ENCODE measurements around the gene FUT3. TPM values are rescaled to one million over a fixed set of nuclear protein-coding genes. Genes with fewer than 3 reads are reported as not detected.
"Not testable (repeated sequence)": the region's sequence is repeated elsewhere in the genome, so short reads cannot be mapped to it uniquely, and the experiment has no call there.

The FUT3 gene
- total RNA-seq, 2 experiments from 2014 or later, result not detected

DNA sequence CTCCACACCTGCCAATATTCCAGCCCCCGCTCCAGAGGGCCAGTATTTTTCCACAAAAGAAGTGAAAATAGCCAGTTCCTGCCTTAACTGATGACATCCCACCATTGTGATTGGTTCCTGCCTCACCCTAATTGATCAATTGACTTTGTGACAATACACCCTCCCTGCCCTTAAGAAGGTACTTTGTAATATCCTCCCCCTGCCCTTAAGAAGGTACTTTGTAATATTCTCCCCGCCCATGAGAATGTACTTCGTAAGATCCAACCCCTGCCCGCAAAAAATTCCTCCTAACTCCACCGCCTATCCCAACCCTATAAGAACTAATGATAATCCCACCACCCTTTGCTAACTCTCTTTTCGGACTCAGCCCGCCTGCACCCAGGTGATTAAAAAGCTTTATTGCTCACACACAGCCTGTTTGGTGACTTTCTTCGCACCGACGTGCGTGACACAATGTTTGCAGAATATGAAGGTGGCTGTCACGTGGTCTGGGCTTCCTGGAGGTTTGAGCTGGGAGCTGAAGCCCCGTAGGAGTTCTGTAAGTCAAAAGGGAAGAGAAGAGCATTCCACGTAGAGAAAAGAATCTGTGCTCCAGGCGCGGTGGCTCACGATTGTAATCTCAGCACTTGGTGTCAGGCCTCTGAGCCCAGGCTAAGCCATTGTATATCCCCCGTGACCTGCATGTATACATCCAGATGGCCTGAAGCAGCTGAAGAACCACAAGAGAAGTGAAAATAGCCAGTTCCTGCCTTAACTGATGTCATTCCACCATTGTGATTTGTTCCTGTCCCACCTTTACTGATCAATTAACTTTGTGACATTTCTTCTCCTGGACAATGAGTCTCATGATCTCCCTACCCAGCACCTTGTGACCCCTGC, 6.2 kb upstream of the FUT3 start:
- no peaks in the 10 kb centered on the region for H3K27me3 Mint-ChIP-seq
- H3K4me3 Mint-ChIP-seq, result no peak overlapping the region
- no peaks in the 10 kb centered on the region for H3K9me3 Mint-ChIP-seq
- POLR2A ChIA-PET, result no interaction called here
- no peak for ATAC-seq
- TF ChIP-seq, protein P1, sequence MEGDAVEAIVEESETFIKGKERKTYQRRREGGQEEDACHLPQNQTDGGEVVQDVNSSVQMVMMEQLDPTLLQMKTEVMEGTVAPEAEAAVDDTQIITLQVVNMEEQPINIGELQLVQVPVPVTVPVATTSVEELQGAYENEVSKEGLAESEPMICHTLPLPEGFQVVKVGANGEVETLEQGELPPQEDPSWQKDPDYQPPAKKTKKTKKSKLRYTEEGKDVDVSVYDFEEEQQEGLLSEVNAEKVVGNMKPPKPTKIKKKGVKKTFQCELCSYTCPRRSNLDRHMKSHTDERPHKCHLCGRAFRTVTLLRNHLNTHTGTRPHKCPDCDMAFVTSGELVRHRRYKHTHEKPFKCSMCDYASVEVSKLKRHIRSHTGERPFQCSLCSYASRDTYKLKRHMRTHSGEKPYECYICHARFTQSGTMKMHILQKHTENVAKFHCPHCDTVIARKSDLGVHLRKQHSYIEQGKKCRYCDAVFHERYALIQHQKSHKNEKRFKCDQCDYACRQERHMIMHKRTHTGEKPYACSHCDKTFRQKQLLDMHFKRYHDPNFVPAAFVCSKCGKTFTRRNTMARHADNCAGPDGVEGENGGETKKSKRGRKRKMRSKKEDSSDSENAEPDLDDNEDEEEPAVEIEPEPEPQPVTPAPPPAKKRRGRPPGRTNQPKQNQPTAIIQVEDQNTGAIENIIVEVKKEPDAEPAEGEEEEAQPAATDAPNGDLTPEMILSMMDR (IDR thresholded peaks at IDR 0.05), result no peak
- no peak overlapping the region for H3K27ac Mint-ChIP-seq
- DNase-seq, result no peak
- H3K4me1 Mint-ChIP-seq (ENCODE audit: low read depth), result no peaks in the 10 kb centered on the region
- CTCF ChIA-PET, result interaction anchor here (0.8 kb wide), 1 partner anchor 53 kb away, joined by 3 read pairs; no protein-coding TSS in a partner anchor
- intact Hi-C loops (cut with micrococcal nuclease), result no loop called here
- H3K36me3 Mint-ChIP-seq (ENCODE audit: low read depth), result no peaks in the 10 kb centered on the region

DNA sequence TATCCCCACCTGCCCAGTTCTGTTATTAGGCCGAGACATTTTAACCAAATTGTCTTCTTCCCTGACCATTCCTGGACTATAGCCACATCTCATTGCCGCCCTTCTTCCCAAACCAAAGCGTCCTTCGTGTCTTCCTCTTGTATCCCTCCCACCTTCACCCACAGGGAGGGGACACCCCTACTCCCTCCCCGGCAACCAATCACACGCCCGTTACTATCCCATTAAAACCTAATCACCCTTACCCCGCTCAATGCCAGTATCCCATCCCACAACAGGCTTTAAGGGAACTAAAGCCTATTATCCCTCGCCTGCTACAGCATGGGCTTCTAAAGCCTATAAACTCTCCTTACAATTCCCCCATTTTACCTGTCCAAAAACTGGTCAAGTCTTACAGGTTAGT, 3.9 kb upstream of the FUT3 start:
- DNase-seq; H3K4me3 Mint-ChIP-seq; H3K27me3 Mint-ChIP-seq; intact Hi-C loops (cut with micrococcal nuclease); ATAC-seq; H3K36me3 Mint-ChIP-seq (ENCODE audit: low read depth); POLR2A ChIA-PET; H3K9me3 Mint-ChIP-seq; H3K4me1 Mint-ChIP-seq (ENCODE audit: low read depth); H3K27ac Mint-ChIP-seq: not testable (repeated sequence)
- CTCF ChIA-PET, result interaction anchor here (1.4 kb wide), 1 partner anchor 51 kb away, joined by 5 read pairs; no protein-coding TSS in a partner anchor

DNA sequence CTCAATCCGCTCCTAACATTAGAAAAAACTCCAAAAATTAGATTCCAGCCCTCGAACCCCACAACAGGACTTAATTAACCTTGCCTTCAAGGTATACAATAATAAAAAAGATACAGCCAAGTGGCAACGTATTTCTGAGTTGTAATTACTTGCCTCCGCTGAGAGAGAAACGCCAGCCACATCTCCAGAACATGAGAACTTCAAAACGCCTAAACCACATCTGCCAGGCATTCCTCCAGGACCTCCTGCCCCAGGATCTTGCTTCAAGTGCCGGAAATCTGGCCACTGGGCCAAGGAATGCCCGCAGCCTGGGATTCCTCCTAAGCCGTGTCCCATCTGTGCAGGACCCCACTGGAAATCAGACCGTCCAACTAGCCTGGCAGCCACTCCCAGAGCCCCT, 2.9 kb upstream of the FUT3 start:
- ATAC-seq; H3K36me3 Mint-ChIP-seq (ENCODE audit: low read depth): not testable (repeated sequence)
- POLR2A ChIA-PET, result interaction anchor here (0.6 kb wide), 2 partner anchors 470 to 1099 kb away, joined by 3 to 5 read pairs; no protein-coding TSS in a partner anchor

DNA sequence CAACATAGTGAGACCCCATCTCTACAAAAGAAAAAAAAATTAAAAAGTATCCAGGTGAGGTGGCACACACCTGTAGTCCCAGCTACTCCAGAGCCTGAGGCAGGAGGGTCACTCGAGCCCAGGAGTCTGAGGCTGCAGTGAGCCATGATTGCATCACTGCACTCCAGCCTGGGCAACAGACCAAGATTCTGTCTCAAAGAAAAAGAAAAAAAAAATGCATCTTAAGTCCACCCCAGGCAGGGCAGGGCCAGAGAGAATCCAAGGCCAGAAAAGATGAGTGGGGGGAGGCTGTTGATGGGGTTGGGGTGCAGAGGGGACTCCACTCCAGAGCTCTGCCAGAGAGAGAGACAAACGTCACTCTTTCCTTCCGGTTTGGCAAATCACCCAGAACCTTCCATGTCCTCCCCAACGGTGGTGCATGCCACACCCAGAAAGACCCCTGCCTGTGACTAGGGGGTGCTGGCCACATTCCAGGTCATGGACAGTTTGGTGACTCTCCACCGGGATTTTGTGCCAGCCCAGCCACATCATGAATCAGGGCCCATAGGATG, 431 bp downstream of the FUT3 start:
- DNase-seq (no peak), ATAC-seq (no peak)
- intact Hi-C loops (cut with micrococcal nuclease), result no loop called here
- no peak overlapping the region for H3K27ac Mint-ChIP-seq
- no peaks in the 10 kb centered on the region for H3K36me3 Mint-ChIP-seq (ENCODE audit: low read depth)
- TF ChIP-seq, protein P1 (IDR thresholded peaks at IDR 0.05), result no peak
- no peak overlapping the region for H3K4me3 Mint-ChIP-seq
- H3K27me3 Mint-ChIP-seq, result no peaks in the 10 kb centered on the region
- no peaks in the 10 kb centered on the region for H3K4me1 Mint-ChIP-seq (ENCODE audit: low read depth)
- ChIA-PET POLR2A (no interaction called here), CTCF (no interaction called here)
- H3K9me3 Mint-ChIP-seq, result no peaks in the 10 kb centered on the region

More for the DNA sequence above, 2.9 kb upstream of the FUT3 start:
- DNase-seq; H3K27ac Mint-ChIP-seq; intact Hi-C loops (cut with micrococcal nuclease); H3K9me3 Mint-ChIP-seq; CTCF ChIA-PET; H3K27me3 Mint-ChIP-seq; H3K4me3 Mint-ChIP-seq; H3K4me1 Mint-ChIP-seq (ENCODE audit: low read depth): not testable (repeated sequence)

DNA sequence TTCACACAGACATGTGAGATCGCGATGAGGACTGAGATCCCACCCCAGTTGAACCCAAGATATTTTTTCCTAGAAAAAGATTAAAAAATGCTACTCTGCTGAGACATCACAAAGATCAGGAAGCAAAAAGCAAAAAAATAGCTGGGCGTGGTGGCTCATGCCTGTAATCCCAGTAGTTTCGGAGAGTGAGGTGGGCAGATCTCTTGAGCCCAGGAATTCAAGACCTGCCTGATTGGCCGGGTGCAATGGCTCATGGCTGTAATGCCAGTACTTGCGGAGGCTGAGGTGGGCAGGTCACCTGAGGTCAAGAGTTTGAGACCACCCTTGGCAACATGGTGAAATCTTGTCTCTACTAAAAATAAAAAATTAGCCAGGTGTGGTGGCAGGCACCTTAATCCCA, 1.1 kb downstream of the FUT3 start:
- Mint-ChIP-seq H3K27ac (no peak overlapping the region), H3K27me3 (no peaks in the 10 kb centered on the region), H3K4me3 (no peak overlapping the region), H3K4me1 (ENCODE audit: low read depth) (no peaks in the 10 kb centered on the region), H3K36me3 (ENCODE audit: low read depth) (no peaks in the 10 kb centered on the region), H3K9me3 (no peaks in the 10 kb centered on the region)
- ChIA-PET POLR2A (no interaction called here), CTCF (no interaction called here)
- TF ChIP-seq, protein P1 (IDR thresholded peaks at IDR 0.05), result no peak
- ATAC-seq (no peak), DNase-seq (no peak)
- intact Hi-C loops (cut with micrococcal nuclease), result no loop called here

DNA sequence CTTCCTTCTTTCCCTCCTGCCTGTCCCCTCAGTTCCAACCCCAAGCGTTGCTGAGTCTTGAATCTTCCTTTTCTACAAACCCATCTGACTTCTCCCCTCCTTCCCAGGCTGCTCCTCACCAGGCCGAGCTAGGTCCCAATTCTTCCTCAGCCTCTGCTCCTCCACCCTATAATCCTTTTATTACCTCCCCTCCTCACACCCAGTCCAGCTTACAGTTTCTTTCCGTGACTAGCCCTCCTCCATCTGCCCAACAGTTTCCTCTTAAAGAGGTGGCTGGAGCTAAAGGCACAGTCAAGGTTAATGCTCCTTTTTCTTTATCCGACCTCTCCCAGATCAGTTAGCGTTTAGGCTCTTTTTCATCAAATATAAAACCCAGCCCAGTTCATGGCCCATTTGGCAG, 2.6 kb downstream of the FUT3 start:
- intact Hi-C loops (cut with micrococcal nuclease); H3K27me3 Mint-ChIP-seq; ATAC-seq; H3K9me3 Mint-ChIP-seq; H3K4me1 Mint-ChIP-seq (ENCODE audit: low read depth); H3K4me3 Mint-ChIP-seq; H3K27ac Mint-ChIP-seq; DNase-seq; H3K36me3 Mint-ChIP-seq (ENCODE audit: low read depth); POLR2A ChIA-PET: not testable (repeated sequence)
- CTCF ChIA-PET, result interaction anchor here (0.8 kb wide), 1 partner anchor 45 kb away, joined by 3 read pairs; no protein-coding TSS in a partner anchor

DNA sequence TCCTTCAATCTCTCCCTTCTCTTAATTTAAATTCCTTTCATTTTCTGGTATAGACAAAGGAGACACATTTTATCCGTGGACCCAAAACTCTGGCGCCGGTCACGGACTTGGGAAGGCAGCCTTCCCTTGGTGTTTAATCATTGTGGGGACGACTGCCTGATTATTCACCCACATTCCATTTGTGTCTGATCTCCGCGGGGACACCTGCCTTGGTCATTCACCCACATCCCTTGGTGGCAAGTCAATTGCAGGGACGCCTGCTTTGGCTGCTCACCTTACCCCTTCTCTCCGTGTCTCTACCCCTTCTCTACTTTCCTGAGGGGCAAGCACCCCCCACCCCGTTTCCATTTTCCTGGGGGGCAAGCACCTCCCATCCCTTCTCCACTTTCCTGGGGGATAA, 3.4 kb downstream of the FUT3 start:
- CTCF ChIA-PET; H3K27me3 Mint-ChIP-seq; DNase-seq; intact Hi-C loops (cut with micrococcal nuclease); H3K27ac Mint-ChIP-seq; H3K4me1 Mint-ChIP-seq (ENCODE audit: low read depth); H3K4me3 Mint-ChIP-seq; POLR2A ChIA-PET; H3K9me3 Mint-ChIP-seq; ATAC-seq; H3K36me3 Mint-ChIP-seq (ENCODE audit: low read depth): not testable (repeated sequence)
